Ovary (tissue), 3 donors: ENCODE results near the gene MED27.

Experiments
- EP300 ChIP-seq: sonication (generic); formaldehyde crosslinking; IDR thresholded peaks from one replicate; pipeline ENCODE4 v1.6.1; 2017; ENCODE audit warnings: antibody characterized with exemption
- TF ChIP-seq, protein P1 (sequence below), 3 donors: fragments of 450-650 bp in 2 of 3; fragments of 200-600 bp in 1 of 3; IDR thresholded peaks; one replicate each; pipeline versions ENCODE4 v1.5.1 to v1.8.0; 2016 to 2022; ENCODE audit warnings: antibody characterized with exemption in 3 of 3, mild to moderate bottlenecking in 1 of 3
- donor health status: DM: no; HTN: no; CAD: no.

- TF ChIP-seq, protein P1, sequence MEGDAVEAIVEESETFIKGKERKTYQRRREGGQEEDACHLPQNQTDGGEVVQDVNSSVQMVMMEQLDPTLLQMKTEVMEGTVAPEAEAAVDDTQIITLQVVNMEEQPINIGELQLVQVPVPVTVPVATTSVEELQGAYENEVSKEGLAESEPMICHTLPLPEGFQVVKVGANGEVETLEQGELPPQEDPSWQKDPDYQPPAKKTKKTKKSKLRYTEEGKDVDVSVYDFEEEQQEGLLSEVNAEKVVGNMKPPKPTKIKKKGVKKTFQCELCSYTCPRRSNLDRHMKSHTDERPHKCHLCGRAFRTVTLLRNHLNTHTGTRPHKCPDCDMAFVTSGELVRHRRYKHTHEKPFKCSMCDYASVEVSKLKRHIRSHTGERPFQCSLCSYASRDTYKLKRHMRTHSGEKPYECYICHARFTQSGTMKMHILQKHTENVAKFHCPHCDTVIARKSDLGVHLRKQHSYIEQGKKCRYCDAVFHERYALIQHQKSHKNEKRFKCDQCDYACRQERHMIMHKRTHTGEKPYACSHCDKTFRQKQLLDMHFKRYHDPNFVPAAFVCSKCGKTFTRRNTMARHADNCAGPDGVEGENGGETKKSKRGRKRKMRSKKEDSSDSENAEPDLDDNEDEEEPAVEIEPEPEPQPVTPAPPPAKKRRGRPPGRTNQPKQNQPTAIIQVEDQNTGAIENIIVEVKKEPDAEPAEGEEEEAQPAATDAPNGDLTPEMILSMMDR (IDR thresholded peaks at IDR 0.05), result no peak
- TF ChIP-seq EP300, result no peak
Measured at GRCh38 chr9:132116583-132116982, 36.9 kb upstream of the MED27 start.
